ENCODE data around the gene INPP4B. TPM values are rescaled to one million over a fixed set of nuclear protein-coding genes. Genes with fewer than 3 reads are reported as not detected.

Gene INPP4B
- polyA plus RNA-seq, 6 donors from 2014 or later = 0.13 to 0.39 (median 0.16) TPM; not detected in 1

GRCh38 chr4:142418697-142419096 lies 427.4 kb downstream of the INPP4B start:
- H3K27me3 Mint-ChIP-seq = no peaks in the 10 kb centered on the region
- H3K27ac Mint-ChIP-seq = no peak overlapping the region
- no peak for DNase-seq
- H3K4me3 Mint-ChIP-seq = no peak overlapping the region
- ATAC-seq (ENCODE audit: low read depth in 2 of 2) = no peak
- no peaks in the 10 kb centered on the region for H3K36me3 Mint-ChIP-seq
- H3K9me3 Mint-ChIP-seq = peaks cover 0 to 2% (median 0%) of the 10 kb centered on the region in 7 donors
- H3K4me1 Mint-ChIP-seq = no peaks in the 10 kb centered on the region

- ATAC-seq (ENCODE audit: low read depth in 2 of 2) (no peak), DNase-seq (no peak)
- Mint-ChIP-seq H3K4me1 (no peaks in the 10 kb centered on the region), H3K36me3 (no peaks in the 10 kb centered on the region), H3K27me3 (no peaks in the 10 kb centered on the region), H3K27ac (no peak overlapping the region), H3K9me3 (peaks cover 0 to 2% (median 0%) of the 10 kb centered on the region in 7 donors), H3K4me3 (no peak overlapping the region)
Observed at GRCh38 chr4:142416711-142417275, 429.3 kb downstream of the INPP4B start.

GRCh38 chr4:142416121-142416520 lies 430.0 kb downstream of the INPP4B start:
- H3K27ac Mint-ChIP-seq = no peak overlapping the region

GRCh38 chr4:142414366-142414990 lies 431.6 kb downstream of the INPP4B start:
- no peak for DNase-seq
- no peaks in the 10 kb centered on the region for H3K4me1 Mint-ChIP-seq
- no peak overlapping the region for H3K4me3 Mint-ChIP-seq
- ATAC-seq (ENCODE audit: low read depth in 2 of 2) = no peak
- H3K27me3 Mint-ChIP-seq = no peaks in the 10 kb centered on the region
- H3K27ac Mint-ChIP-seq = no peak overlapping the region
- H3K36me3 Mint-ChIP-seq = no peaks in the 10 kb centered on the region
- H3K9me3 Mint-ChIP-seq = peaks cover 0 to 2% (median 0%) of the 10 kb centered on the region in 7 donors

More at GRCh38 chr4:142416121-142416520, 430.0 kb downstream of the INPP4B start:
- Mint-ChIP-seq H3K36me3 (no peaks in the 10 kb centered on the region), H3K9me3 (peaks cover 0 to 2% (median 0%) of the 10 kb centered on the region in 7 donors), H3K4me3 (no peak overlapping the region), H3K4me1 (no peaks in the 10 kb centered on the region), H3K27me3 (no peaks in the 10 kb centered on the region)
- DNase-seq = no peak
- ATAC-seq (ENCODE audit: low read depth in 2 of 2) = no peak

GRCh38 chr4:142413485-142413884 lies 432.6 kb downstream of the INPP4B start:
- Mint-ChIP-seq H3K9me3 (peaks cover 0 to 2% (median 0%) of the 10 kb centered on the region in 7 donors), H3K4me3 (no peak overlapping the region), H3K36me3 (no peaks in the 10 kb centered on the region), H3K27ac (no peak overlapping the region), H3K4me1 (no peaks in the 10 kb centered on the region), H3K27me3 (no peaks in the 10 kb centered on the region)
- no peak for ATAC-seq (ENCODE audit: low read depth in 2 of 2)
- DNase-seq = no peak

GRCh38 chr4:142411993-142412392 lies 434.1 kb downstream of the INPP4B start:
- Mint-ChIP-seq H3K36me3 (no peaks in the 10 kb centered on the region), H3K4me1 (peaks cover 0 to 5% (median 0%) of the 10 kb centered on the region in 3 donors), H3K4me3 (no peak overlapping the region), H3K27me3 (no peaks in the 10 kb centered on the region), H3K27ac (no peak overlapping the region), H3K9me3 (peaks cover 0 to 2% (median 0%) of the 10 kb centered on the region in 7 donors)
- ATAC-seq (ENCODE audit: low read depth in 2 of 2) (no peak), DNase-seq (no peak)

GRCh38 chr4:142408003-142408441 lies 438.1 kb downstream of the INPP4B start:
- Mint-ChIP-seq H3K9me3 (no peaks in the 10 kb centered on the region), H3K27ac (no peak overlapping the region), H3K27me3 (peaks cover 4 to 8% (median 5%) of the 10 kb centered on the region in 3 donors), H3K4me3 (no peak overlapping the region), H3K36me3 (no peaks in the 10 kb centered on the region), H3K4me1 (peaks cover 4 to 22% (median 21%) of the 10 kb centered on the region in 3 donors)
- DNase-seq = no peak
- no peak for ATAC-seq (ENCODE audit: low read depth in 2 of 2)

GRCh38 chr4:142407596-142407995 lies 438.5 kb downstream of the INPP4B start:
- Mint-ChIP-seq H3K27ac (peak overlapping the region in 1 of 6 donors; percentile 28), H3K4me1 (peaks cover 4 to 22% (median 21%) of the 10 kb centered on the region in 3 donors), H3K27me3 (peaks cover 4 to 8% (median 5%) of the 10 kb centered on the region in 3 donors), H3K36me3 (no peaks in the 10 kb centered on the region), H3K4me3 (no peak overlapping the region), H3K9me3 (no peaks in the 10 kb centered on the region)
- DNase-seq (no peak), ATAC-seq (ENCODE audit: low read depth in 2 of 2) (no peak)

GRCh38 chr4:142406917-142407501 lies 439.1 kb downstream of the INPP4B start:
- no peak for ATAC-seq (ENCODE audit: low read depth in 2 of 2)
- Mint-ChIP-seq H3K27me3 (peaks cover 4 to 8% (median 5%) of the 10 kb centered on the region in 3 donors), H3K4me3 (peak overlapping the region in 1 of 8 donors; percentile 59), H3K27ac (peak overlapping the region in 2 of 6 donors; percentile 28 to 59), H3K4me1 (peaks cover 4 to 22% (median 21%) of the 10 kb centered on the region in 3 donors), H3K36me3 (no peaks in the 10 kb centered on the region), H3K9me3 (no peaks in the 10 kb centered on the region)
- DNase-seq = no peak

GRCh38 chr4:142406499-142406835 lies 439.6 kb downstream of the INPP4B start:
- DNase-seq (no peak), ATAC-seq (ENCODE audit: low read depth in 2 of 2) (no peak)
- H3K27me3 Mint-ChIP-seq = peaks cover 4 to 8% (median 5%) of the 10 kb centered on the region in 3 donors
- H3K4me3 Mint-ChIP-seq = no peak overlapping the region
- H3K9me3 Mint-ChIP-seq = no peaks in the 10 kb centered on the region
- peaks cover 4 to 22% (median 21%) of the 10 kb centered on the region in 3 donors for H3K4me1 Mint-ChIP-seq
- peak overlapping the region in 1 of 6 donors; percentile 59 for H3K27ac Mint-ChIP-seq
- H3K36me3 Mint-ChIP-seq = no peaks in the 10 kb centered on the region

GRCh38 chr4:142405695-142406498 lies 440.2 kb downstream of the INPP4B start:
- peaks cover 4 to 8% (median 5%) of the 10 kb centered on the region in 3 donors for H3K27me3 Mint-ChIP-seq
- H3K4me1 Mint-ChIP-seq = peaks cover 4 to 22% (median 21%) of the 10 kb centered on the region in 3 donors
- H3K36me3 Mint-ChIP-seq = no peaks in the 10 kb centered on the region
- DNase-seq = no peak
- peak overlapping the region in 6 of 8 donors; percentile 13 to 91 (median 75) for H3K4me3 Mint-ChIP-seq
- peak overlapping the region in 2 of 6 donors; percentile 38 to 92 for H3K27ac Mint-ChIP-seq
- H3K9me3 Mint-ChIP-seq = no peaks in the 10 kb centered on the region
- ATAC-seq (ENCODE audit: low read depth in 2 of 2) = no peak

- Mint-ChIP-seq H3K4me1 (peaks cover 4 to 22% (median 21%) of the 10 kb centered on the region in 3 donors), H3K9me3 (no peaks in the 10 kb centered on the region), H3K4me3 (peak overlapping the region in 7 of 8 donors; percentile 72 to 91 (median 78)), H3K27me3 (peaks cover 4 to 8% (median 5%) of the 10 kb centered on the region in 3 donors), H3K27ac (peak overlapping the region in 1 of 6 donors; percentile 57), H3K36me3 (no peaks in the 10 kb centered on the region)
- ATAC-seq (ENCODE audit: low read depth in 2 of 2) (peak in 1 of 2 donors; percentile 53), DNase-seq (no peak)
Observed at GRCh38 chr4:142405021-142405694, 440.9 kb downstream of the INPP4B start.

GRCh38 chr4:142404191-142404611 lies 441.9 kb downstream of the INPP4B start:
- Mint-ChIP-seq H3K9me3 (no peaks in the 10 kb centered on the region), H3K4me1 (peaks cover 4 to 22% (median 21%) of the 10 kb centered on the region in 3 donors), H3K27ac (peak overlapping the region in 1 of 6 donors; percentile 51), H3K36me3 (no peaks in the 10 kb centered on the region), H3K27me3 (peaks cover 4 to 8% (median 5%) of the 10 kb centered on the region in 3 donors), H3K4me3 (no peak overlapping the region)
- DNase-seq (no peak), ATAC-seq (ENCODE audit: low read depth in 2 of 2) (no peak)
